Embryonic facial prominence (tissue), 1 donor: ENCODE results near the gene PRPF40B.
A peak's percentile ranks its signal among the peaks of the same experiment; 100 is the strongest.
"Not testable (repeated sequence)": the region's sequence is repeated elsewhere in the genome, so short reads cannot be mapped to it uniquely, and the experiment has no call there.

Source experiments
- DNase-seq: peaks from one replicate; pipeline ENCODE4 v3.0.0-alpha.2; 2016; ENCODE audit errors: extremely low spot score

PRPF40B gene

GRCh38 chr12:49623142-49623904 is at the start of gene PRPF40B:
PRPF40B (plus strand) TSS chr12:49623561; CDS start chr12:49623591, 30 bp downstream.
- DNase-seq, result peak; percentile 66

- no peak for DNase-seq
These were observed 45.6 kb upstream of the PRPF40B start for GRCh38 chr12:49577589-49578315.

- no peak for DNase-seq
These were observed 44.8 kb upstream of the PRPF40B start for GRCh38 chr12:49578471-49579112.

- peak; percentile 48 for DNase-seq
These were observed 42.5 kb upstream of the PRPF40B start for GRCh38 chr12:49580572-49581535.

- DNase-seq, result no peak
These were observed 41.2 kb upstream of the PRPF40B start for GRCh38 chr12:49582201-49582600.

- no peak for DNase-seq
These were observed 40.5 kb upstream of the PRPF40B start for GRCh38 chr12:49582850-49583249.

- DNase-seq, result no peak
These were observed 39.8 kb upstream of the PRPF40B start for GRCh38 chr12:49583366-49584094.

GRCh38 chr12:49584591-49584990 is 38.8 kb upstream of the PRPF40B start:
- DNase-seq, result no peak

GRCh38 chr12:49585477-49586459 is 37.6 kb upstream of the PRPF40B start:
- no peak for DNase-seq

GRCh38 chr12:49587174-49587908 is 36.0 kb upstream of the PRPF40B start:
- no peak for DNase-seq

- DNase-seq, result no peak
These were observed 35.1 kb upstream of the PRPF40B start for GRCh38 chr12:49588281-49588680.

- DNase-seq, result no peak
These were observed 34.4 kb upstream of the PRPF40B start for GRCh38 chr12:49588721-49589516.

GRCh38 chr12:49598527-49598926 is 24.8 kb upstream of the PRPF40B start:
- no peak for DNase-seq

- no peak for DNase-seq
These were observed 23.4 kb upstream of the PRPF40B start for GRCh38 chr12:49599961-49600360.

GRCh38 chr12:49603721-49604120 is 19.6 kb upstream of the PRPF40B start:
- DNase-seq, result no peak

GRCh38 chr12:49604856-49605255 is 18.5 kb upstream of the PRPF40B start:
- no peak for DNase-seq

- not testable (repeated sequence) for DNase-seq
These were observed 17.8 kb upstream of the PRPF40B start, which contains the start of gene FAM186B for GRCh38 chr12:49605539-49605938. FAM186B (minus strand) TSS chr12:49605639; CDS start chr12:49605477, 162 bp downstream.
